HG02943 (cell line): ENCODE results near the gene ADCY1.
"Not testable (repeated sequence)": the region's sequence is repeated elsewhere in the genome, so short reads cannot be mapped to it uniquely, and the experiment has no call there.

Experiments used
- ATAC-seq: cut with Tn5 transposase; IDR thresholded peaks from one replicate; pipeline ENCODE4 v1.9.1; 2021; ENCODE audit warnings: mild to moderate bottlenecking, low read depth, moderate library complexity; ENCODE audit not compliant: unreplicated experiment

Gene ADCY1

DNA sequence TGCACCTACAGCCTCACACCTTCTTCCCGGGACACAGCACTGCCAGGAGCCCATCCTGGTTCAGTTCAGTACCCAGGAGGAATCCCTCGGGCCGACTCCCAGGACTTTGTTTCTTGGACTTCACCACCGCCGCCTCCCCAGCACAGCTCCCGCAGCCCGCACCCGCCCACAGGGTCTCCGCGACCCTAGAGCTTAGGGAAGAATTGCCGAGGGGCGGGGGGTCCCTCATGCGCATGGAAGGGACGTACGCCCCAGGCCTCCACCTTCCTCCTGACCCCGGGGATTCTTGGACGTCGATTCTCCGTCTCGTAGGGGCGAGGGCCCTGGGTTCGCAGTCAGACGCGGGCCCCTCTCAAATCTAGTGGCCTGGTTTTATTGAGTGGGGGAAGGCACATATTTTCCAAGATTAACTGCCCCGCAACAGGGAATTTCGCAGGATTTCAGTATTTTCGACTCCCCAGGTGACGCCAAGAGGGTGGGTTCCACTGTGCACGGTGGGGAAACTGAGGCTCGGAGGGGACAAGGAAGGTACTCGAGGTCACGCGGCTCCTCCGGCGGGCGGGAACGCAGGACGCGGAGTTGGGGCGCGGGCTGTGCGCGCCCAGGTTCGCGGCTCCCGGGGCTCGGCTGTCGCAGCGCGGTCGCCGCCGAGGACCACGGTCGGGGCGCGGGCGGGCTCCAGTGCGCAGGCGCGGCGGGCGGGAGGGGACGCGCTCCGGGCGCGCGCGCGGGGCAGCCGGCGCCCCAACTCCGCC is at the start of gene ADCY1:
Gene ADCY1, plus strand, starts transcription at position 708 of the 755 bp plus-strand sequence. CDS start 176 bp downstream, outside the sequence.
- no peak for ATAC-seq

DNA sequence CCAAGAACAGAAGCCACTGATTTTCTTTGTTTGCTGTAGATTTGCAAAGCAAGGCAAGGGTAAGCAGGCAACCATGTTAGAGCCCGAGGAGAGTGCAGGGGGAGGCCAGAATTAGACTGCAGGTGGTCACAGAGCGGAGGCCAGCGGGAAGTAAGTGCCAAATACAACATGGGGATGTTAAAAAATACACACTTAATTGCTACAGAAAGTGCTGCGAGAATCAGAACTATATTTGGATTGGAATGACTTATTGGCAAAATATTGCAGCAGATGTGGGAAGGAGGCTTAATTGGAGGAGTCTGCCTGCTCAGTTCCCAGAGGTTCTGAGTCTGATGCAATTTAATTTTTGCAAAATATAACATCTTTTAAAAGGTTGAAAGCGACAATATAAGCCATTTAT is 49.7 kb upstream of the ADCY1 start:
- ATAC-seq: no peak

DNA sequence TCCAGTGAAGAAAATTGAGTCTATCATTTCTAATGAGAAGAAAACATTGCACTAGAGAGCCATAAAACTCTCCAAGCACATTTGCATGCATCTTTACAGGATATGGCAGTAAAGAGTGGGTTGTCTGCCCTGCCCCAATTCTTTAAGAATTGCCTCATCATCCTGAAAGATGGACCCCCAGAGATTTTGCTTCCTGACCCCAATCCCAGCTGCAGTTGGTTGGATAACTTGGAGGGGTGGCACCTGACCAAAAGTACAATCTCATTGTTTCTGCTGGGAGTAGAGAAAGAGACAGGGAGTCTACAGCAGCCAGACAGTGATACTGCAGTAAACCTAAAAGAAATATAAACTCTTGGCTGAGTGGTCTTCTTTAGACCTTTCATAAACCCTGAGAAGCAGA is 49.1 kb upstream of the ADCY1 start:
- ATAC-seq: no peak

DNA sequence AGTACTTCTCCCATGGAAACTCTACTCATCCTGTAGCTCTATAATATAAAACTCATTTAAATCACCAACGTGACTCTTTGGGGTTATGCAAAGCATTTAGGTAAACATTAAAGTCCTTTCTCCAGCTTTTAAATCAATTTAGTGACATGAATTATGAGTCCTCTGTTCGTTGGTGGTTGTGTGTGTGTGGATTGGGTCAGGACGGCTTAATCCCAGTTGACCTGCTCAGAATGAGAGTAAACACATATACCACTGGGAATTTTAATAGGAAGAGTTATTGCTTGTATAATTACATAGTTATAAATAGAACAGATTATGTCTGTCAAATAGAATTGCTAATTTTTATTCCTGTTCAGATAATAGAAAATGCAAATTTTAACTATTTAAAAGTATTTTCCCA is 30.7 kb upstream of the ADCY1 start:
- no peak for ATAC-seq

DNA sequence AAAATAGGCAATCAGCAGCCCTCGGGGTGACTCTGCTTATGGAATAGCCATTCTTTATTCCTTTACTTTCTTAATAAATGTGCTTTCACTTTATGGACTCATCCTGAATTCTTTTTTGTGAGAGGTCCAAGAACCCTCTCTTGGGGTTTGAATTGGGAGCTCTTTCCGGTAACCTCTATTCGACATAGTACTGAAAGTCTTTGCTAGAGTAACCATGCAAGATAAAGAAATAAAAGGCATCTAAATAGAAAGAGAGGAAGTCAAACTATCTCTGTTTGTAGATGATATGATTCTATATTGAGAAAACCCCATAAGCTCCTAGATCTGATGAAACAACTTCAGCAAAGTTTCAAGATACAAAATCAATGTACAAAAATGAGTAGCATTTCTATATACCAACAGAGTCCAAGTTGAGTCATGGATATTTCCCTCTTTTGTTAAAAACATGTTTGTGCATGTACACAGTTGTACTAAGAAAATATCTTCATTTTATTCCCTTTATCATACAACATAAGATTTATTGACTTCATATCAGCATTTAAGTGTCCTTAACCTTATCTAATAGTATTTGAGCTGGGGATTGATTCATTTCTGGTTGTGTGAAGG is 29.0 kb upstream of the ADCY1 start:
- not testable (repeated sequence) for ATAC-seq

DNA sequence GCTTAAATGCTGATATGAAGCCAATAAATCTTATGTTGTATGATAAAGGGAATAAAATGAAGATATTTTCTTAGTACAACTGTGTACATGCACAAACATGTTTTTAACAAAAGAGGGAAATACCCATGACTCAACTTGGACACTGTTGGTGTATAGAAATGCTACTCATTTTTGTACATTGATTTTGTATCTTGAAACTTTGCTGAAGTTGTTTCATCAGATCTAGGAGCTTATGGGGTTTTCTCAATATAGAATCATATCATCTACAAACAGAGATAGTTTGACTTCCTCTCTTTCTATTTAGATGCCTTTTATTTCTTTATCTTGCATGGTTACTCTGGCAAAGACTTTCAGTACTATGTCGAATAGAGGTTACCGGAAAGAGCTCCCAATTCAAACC is 25.3 kb upstream of the ADCY1 start:
- ATAC-seq: not testable (repeated sequence)

DNA sequence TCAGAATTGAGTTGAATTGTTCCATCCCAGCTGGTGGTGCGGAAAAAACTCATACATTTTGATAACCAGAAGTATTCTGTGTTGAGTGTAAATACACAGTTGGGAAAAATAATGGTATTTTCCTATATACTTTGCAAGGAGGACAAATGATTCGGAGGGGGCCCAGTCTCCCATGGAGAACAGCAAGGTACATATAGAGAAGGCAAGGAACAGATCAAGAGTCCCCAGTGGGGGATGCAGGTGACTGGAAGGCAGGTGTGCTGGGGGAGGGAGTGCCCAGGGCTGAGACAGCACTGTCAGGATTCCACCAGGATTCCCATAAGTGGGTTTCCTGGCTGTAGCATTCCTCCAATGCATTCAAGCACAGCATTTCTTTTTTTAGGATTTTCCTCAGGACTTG is 10.8 kb upstream of the ADCY1 start:
- no peak for ATAC-seq

DNA sequence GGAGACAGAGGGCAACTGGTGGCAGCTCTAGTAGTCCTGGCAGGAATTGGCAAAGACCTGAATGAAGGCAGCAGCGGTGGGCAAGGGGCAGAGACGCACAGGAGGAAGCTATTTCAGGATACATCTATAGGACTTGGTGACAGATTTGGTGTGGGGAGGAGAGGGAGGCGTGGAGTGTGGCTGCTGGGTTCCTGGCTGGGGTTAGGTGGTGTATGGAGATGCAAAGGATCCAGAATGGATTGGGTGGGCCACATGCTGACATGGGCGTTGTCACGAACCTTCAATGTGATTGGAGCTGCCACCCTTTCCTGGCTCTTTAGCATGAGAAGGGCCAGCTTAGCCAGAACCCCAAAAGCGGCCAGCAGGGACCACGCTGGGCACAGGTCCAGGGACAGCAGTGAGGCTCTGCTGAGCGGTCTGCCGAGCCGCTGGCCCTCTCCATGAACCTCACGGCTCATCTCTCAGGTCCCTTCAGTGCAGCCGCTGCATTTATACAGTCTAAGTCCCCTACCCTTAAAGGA is 10.2 kb upstream of the ADCY1 start:
- no peak for ATAC-seq

DNA sequence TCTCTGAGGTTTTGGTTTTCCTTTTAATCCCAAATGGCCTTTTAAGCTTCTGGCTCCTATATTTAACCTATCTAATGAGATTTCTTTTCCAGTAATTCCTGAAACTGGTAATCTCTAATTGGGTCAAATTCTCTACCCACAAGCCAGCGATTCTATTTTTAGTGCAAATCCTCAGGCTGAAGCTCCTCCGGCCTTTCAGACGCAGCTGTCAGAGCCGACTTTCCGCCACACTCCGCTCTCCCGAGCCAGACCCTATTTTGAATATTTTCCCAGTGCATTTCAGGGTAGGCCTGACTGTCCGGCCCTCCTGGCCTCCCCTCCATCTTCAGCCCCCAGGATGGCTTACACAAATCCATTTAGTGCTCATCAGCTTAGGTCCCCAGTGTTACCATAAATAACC is 9.7 kb upstream of the ADCY1 start:
- ATAC-seq: no peak

DNA sequence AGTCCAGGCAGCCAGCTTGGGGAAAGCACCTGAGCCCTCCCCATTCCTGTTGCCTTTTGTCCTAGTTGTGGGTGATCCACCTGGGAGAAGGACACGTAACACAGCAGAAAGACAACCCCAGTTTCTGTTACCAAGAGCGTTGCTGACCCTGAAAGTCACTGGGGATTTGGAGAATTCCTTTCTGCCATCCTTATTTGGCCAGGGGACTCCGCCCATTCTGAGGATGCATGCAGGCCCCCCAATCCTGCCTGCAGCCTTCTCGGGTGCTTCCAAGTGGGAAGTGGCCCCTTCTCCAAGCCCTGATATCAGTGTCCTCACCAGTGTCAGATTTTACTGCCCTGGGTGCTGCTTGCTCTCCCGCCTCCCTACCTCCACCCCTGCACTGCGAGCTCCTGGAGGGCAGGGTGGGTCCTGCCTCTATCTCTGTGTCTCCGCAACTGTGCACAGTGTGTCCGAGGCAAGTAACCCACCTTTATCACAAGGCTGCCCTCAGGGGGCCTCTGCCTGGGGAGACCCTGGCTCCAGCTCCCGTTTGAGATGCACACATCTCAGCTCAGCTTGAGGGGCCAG is 9.2 kb upstream of the ADCY1 start:
- no peak for ATAC-seq

DNA sequence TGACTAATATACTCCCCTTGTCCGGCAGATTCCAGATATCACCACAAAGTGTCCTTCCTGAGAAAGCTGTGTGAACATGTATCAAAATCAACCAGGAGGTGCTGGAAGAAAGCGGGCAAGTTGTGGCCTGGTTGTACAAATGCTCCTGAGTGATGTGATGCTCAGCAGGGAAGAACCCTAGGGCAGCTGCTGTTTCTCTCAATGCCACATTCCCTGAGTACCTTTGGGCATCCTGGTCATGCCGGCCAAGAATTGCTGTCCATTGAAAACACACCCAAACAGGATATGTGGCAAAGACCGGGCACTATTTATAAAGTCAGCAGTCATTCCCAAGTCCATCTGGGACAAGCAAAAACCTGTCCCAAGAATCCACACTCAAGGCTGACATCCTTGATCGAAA is 7.8 kb upstream of the ADCY1 start:
- ATAC-seq: no peak

DNA sequence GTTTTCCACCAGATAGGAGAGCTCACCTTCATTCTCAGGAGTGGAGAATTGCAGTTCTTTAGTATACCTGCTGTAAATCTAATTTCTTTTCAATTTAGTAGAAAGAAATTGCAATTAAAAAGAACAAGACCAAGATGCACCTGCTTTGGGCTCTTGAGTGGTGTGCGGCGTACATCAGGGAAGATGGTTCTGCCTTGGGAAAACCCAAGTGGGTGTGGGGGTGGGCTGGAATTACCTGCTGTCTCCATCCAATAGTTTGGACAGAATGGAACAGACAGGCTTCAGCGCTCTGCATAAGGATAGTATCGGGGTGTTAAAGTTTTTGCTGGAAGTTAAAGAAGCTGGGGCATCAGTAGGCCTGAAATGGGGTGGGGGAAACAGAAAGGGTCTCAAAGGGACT is 7.2 kb upstream of the ADCY1 start:
- ATAC-seq: no peak

DNA sequence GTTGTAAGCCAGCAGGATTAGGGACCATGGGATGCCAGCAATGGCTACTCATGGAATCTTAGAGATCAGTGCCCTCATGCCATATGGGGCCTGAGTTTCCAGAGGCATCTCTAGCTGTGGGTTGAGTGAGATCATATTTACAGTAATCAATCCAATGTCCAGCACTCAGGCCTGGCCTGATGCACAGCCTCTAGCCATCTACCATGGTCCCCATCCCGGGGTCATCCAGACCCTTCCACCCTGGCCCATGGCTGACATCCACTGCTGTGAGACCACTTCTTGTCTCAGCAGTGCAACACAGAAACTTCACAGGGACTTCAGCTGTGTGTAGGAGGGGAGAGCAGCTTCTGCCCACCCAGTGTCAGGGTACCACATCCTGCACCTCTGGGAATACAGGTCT is 6.5 kb upstream of the ADCY1 start:
- no peak for ATAC-seq

DNA sequence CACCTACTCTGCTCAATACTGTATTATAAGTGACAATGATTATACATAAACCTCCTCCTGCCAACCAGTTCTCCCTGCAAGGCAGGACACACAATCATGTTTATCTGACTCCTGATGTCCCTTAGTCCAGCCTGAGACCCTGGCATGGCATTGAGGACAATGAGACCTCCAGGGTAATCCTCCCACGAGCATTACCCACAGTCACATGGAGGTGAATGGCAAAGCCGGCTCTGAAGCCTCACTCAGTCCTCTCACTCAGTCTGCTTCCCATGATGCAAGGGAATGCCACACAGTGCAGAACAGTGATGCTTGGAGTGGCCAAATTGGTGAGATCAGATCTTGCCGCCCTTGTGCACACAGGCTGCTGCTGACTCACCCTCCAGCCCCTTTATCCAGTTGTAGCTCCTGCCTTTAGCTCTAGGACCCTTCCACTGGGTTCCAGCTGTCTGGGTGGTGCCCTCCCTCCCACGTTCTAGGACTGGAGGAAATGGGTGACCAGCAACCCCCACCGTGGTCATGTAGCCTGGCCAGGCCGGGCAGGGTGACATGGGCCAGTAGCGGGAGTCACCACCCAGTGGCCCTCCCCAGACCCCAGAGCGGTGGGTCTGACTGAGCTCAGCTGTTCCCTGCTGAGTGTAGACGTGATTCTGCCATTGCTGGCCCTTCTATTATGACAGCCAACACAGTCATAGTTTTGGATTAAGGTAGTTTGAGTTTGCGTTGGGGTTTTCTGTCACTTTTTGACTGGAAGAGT is 5.5 kb upstream of the ADCY1 start:
- no peak for ATAC-seq

DNA sequence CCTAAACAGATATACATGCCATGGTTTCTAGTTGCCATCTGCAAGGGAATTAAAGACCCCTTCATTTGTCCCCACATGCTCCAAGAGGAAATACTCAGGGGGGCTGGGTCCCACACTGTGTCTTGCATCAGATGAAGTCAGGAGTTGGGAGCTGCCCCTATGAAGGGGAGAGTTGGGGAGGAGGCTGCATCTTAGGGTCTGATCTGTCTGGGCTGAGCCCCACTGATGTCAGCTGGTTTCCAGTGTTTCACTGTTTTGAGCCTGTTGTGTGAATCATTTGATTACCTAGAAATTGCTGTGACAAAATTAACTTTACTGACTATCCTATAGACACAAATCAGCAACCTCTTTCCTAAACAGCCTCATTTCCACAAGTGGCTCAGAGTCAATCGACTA is 4.9 kb upstream of the ADCY1 start:
- no peak for ATAC-seq

DNA sequence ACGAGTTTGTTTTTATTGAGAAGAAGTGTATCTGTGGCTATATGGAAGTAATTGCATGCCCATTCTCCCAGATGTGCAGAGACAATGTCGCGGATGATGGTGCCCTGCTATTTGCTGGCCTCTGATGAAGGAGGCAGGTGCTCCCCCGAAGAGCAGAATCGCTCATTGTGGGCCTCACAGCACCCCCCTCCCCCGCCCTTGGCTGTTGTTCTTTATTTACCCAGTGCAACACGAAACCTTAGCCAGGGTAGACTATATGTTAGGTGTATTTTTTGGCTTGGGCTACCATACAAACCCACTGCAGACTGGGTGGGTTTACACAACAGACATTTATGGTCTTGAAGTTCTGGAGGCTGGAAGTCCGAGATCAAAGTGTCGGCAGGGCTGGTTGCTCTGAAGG is 3.4 kb upstream of the ADCY1 start:
- no peak for ATAC-seq

DNA sequence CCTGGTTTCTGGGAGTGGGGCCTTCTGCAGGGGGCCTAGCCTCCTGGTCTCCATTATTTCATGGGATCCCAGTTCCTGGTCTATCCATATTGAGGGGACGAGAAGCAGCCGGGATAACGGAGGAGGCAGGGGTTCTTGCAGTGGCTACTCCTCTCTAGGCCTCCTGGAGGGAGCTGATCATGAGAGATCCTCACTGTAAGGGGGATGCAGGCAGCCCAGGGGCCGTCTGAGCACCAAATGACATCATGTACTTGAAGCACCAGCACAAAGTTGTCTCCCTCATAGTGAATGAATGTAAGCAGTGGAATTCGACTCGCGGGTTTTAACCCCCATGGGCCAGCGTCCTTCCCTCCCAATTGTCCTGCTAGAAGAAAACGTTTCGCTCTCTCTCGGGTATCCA is 964 bp upstream of the ADCY1 start:
- no peak for ATAC-seq

DNA sequence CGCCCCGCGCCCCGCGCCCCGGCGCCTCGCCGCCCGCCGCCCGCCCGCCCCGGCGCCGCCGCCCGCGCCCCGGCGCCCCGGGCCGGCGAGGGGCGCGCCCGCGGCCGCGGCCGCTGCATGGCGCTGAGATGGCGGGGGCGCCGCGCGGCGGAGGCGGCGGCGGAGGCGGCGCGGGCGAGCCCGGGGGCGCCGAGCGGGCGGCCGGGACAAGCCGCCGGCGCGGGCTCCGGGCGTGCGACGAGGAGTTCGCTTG is 174 bp downstream of the ADCY1 start:
- ATAC-seq: no peak

DNA sequence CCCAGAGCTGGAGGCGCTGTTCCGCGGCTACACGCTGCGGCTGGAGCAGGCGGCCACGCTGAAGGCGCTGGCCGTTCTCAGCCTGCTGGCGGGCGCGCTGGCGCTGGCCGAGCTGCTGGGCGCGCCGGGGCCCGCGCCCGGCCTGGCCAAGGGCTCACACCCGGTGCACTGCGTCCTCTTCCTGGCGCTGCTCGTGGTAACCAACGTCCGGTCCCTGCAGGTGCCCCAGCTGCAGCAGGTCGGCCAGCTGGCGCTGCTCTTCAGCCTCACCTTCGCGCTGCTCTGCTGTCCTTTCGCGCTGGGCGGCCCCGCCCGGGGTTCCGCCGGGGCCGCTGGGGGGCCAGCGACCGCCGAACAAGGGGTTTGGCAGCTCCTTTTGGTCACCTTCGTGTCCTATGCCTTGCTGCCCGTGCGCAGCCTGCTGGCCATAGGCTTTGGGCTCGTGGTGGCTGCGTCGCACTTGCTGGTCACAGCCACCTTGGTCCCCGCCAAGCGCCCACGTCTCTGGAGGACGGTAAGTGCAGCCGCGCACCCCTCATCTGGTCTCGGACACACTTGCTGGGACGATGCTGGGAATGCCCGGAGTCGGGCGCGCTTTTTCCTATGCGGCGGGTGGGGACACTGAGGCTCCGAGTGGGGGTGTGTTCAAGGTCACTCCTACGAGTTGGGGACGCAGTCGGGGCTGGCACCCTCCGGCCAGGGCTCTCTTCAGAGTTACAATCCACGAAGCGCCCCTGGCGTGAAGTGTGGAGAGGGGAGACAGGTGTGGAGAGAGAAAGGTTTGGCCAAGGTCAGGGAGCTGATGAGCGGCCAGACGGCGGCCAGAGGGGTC is 717 bp downstream of the ADCY1 start:
- ATAC-seq: no peak

DNA sequence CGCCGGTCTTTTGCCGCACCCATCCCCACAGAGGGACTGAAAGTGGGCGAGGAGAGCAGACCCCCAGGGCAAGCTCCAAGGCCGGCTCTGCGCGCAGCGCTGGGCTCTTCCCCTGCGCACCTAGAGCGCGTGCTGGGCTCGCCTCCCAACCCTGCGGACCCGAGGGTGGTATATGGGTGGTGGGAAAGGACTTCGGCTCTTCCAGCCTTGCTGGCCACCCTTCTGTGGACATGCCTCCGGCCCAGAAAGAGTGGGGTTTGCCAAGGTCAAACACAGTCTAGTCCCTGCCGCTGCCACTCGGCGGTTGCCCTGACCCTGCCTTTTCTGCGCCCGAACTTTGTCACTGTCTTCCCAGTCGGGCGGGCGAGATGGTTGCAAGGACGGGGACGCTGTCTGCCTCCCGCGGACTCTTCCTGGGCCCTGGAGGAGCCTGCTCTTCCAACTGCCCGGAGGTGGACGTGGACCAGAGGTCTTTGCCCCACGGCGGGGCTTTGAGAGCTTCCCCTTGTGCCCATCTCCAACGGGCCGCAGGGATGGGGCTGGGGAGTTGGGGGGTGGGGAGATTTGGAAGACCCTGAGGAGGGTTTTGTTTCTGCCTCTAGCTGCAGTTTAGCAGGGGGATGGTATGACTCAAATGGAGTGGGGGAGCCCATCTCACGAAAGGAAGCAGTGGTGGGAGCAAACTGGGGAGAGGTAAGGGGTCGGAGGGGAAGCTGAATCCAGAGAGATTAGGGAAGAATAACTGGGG is 1.5 kb downstream of the ADCY1 start:
- ATAC-seq: no peak
